Right ventricle myocardium superior (tissue), 1 donor: Measurements from ENCODE around the gene WRAP73. TPM values are rescaled to one million over a fixed set of nuclear protein-coding genes. Genes with fewer than 3 reads are reported as not detected.

Experiments
- ATAC-seq: fragments of 200-7000 bp; cut with Tn5 transposase; one replicate; pipeline ENCODE4 v1.9.1; 2020; ENCODE audit warnings: mild to moderate bottlenecking; ENCODE audit not compliant: poor library complexity
- DNase-seq: peaks from one replicate; pipeline ENCODE4 v3.0.0-alpha.2; 2020
- intact Hi-C: fragments of 100-400 bp; cut with DNase I; formaldehyde crosslinking; loops from one replicate; pipeline ENCODE4 v1.11.2; 2022
- total RNA-seq: library from RNA; stranded (reverse); fragmentation: NEBNext Ultra II Directional; extraction: Animal tissue kit (Norgen Biotek cat#: 25700); gene quantifications from one replicate; pipeline ENCODE4 v1.2.1, GENCODE V29; 2021
- donor health status: DM: no; HTN: yes; CAD: no; lungs with severe emphysema.

The WRAP73 gene
- total RNA-seq, 1 donor from 2014 or later: 10.0 TPM

- intact Hi-C loops: no loop called here
- DNase-seq (no peak), ATAC-seq (no peak)
Measured at GRCh38 chr1:3683992-3684391, 34.1 kb upstream of the WRAP73 start.

- ATAC-seq (no peak), DNase-seq (no peak)
- intact Hi-C loops: no loop called here
Measured at GRCh38 chr1:3683197-3683596, 33.3 kb upstream of the WRAP73 start.

GRCh38 chr1:3681898-3682806 lies 32.2 kb upstream of the WRAP73 start:
- intact Hi-C loops: no loop called here
- ATAC-seq: no peak
- DNase-seq: peak; percentile 24

- ATAC-seq: no peak
- DNase-seq: peak; percentile 26
- intact Hi-C loops: no loop called here
Measured at GRCh38 chr1:3681231-3681897, 31.5 kb upstream of the WRAP73 start.

GRCh38 chr1:3680488-3681230 lies 30.8 kb upstream of the WRAP73 start:
- peak; percentile 12 for DNase-seq
- intact Hi-C loops: no loop called here
- no peak for ATAC-seq

GRCh38 chr1:3679799-3680453 lies 30.0 kb upstream of the WRAP73 start:
- intact Hi-C loops: no loop called here
- peak; percentile 13 for DNase-seq
- ATAC-seq: no peak

GRCh38 chr1:3679098-3679555 lies 29.2 kb upstream of the WRAP73 start:
- intact Hi-C loops: no loop called here
- DNase-seq: peak; percentile 40
- no peak for ATAC-seq

GRCh38 chr1:3678361-3679097 lies 28.6 kb upstream of the WRAP73 start:
- intact Hi-C loops: no loop called here
- ATAC-seq: no peak
- peak; percentile 40 for DNase-seq

GRCh38 chr1:3677484-3677883 lies 27.6 kb upstream of the WRAP73 start:
- ATAC-seq (no peak), DNase-seq (peak; percentile 48)
- intact Hi-C loops: no loop called here

- peak; percentile 32 for DNase-seq
- intact Hi-C loops: no loop called here
- no peak for ATAC-seq
Measured at GRCh38 chr1:3676581-3677470, 26.9 kb upstream of the WRAP73 start.

GRCh38 chr1:3675436-3675835 lies 25.5 kb upstream of the WRAP73 start:
- DNase-seq (peak; percentile 35), ATAC-seq (no peak)
- intact Hi-C loops: no loop called here

GRCh38 chr1:3674100-3675094 lies 24.5 kb upstream of the WRAP73 start:
- DNase-seq (peak; percentile 19), ATAC-seq (no peak)
- intact Hi-C loops: no loop called here

- intact Hi-C loops: no loop called here
- no peak for ATAC-seq
- DNase-seq: peak; percentile 25
Measured at GRCh38 chr1:3673381-3674099, 23.6 kb upstream of the WRAP73 start.

- intact Hi-C loops: no loop called here
- DNase-seq (peak; percentile 13), ATAC-seq (no peak)
Measured at GRCh38 chr1:3672971-3673361, 23.1 kb upstream of the WRAP73 start.

- DNase-seq (peak; percentile 26), ATAC-seq (no peak)
- intact Hi-C loops: no loop called here
Measured at GRCh38 chr1:3672231-3672970, 22.5 kb upstream of the WRAP73 start.
